22Rv1 (cell line): ENCODE measurements around the gene GREM1.

Experiments
- H3K27ac ChIP-seq: fragments of 450-650 bp; 2 replicates; pipeline ENCODE4 v1.5.1; 2017
- ZFX ChIP-seq: fragments of 450-650 bp; IDR thresholded peaks from 2 replicates; pipeline ENCODE4 v1.6.1; 2017; ENCODE audit warnings: antibody characterized with exemption, borderline replicate concordance
- TF ChIP-seq, protein P1 (sequence below): fragments of 450-650 bp; IDR thresholded peaks from 2 replicates; pipeline ENCODE4 v1.5.1; 2017; ENCODE audit warnings: mild to moderate bottlenecking

GREM1 gene

GRCh38 chr15:32685576-32685975 lies 32.2 kb upstream of the GREM1 start:
- no peak overlapping the region for H3K27ac ChIP-seq
- TF ChIP-seq, protein P1, sequence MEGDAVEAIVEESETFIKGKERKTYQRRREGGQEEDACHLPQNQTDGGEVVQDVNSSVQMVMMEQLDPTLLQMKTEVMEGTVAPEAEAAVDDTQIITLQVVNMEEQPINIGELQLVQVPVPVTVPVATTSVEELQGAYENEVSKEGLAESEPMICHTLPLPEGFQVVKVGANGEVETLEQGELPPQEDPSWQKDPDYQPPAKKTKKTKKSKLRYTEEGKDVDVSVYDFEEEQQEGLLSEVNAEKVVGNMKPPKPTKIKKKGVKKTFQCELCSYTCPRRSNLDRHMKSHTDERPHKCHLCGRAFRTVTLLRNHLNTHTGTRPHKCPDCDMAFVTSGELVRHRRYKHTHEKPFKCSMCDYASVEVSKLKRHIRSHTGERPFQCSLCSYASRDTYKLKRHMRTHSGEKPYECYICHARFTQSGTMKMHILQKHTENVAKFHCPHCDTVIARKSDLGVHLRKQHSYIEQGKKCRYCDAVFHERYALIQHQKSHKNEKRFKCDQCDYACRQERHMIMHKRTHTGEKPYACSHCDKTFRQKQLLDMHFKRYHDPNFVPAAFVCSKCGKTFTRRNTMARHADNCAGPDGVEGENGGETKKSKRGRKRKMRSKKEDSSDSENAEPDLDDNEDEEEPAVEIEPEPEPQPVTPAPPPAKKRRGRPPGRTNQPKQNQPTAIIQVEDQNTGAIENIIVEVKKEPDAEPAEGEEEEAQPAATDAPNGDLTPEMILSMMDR = no peak
- no peak for TF ChIP-seq ZFX

GRCh38 chr15:32687556-32687955 lies 30.2 kb upstream of the GREM1 start:
- no peak overlapping the region for H3K27ac ChIP-seq
- TF ChIP-seq, protein P1 = no peak
- no peak for TF ChIP-seq ZFX

- H3K27ac ChIP-seq = no peak overlapping the region
- TF ChIP-seq, protein P1 = no peak
- no peak for TF ChIP-seq ZFX
Measured at GRCh38 chr15:32688151-32688639, 29.6 kb upstream of the GREM1 start.

DNA sequence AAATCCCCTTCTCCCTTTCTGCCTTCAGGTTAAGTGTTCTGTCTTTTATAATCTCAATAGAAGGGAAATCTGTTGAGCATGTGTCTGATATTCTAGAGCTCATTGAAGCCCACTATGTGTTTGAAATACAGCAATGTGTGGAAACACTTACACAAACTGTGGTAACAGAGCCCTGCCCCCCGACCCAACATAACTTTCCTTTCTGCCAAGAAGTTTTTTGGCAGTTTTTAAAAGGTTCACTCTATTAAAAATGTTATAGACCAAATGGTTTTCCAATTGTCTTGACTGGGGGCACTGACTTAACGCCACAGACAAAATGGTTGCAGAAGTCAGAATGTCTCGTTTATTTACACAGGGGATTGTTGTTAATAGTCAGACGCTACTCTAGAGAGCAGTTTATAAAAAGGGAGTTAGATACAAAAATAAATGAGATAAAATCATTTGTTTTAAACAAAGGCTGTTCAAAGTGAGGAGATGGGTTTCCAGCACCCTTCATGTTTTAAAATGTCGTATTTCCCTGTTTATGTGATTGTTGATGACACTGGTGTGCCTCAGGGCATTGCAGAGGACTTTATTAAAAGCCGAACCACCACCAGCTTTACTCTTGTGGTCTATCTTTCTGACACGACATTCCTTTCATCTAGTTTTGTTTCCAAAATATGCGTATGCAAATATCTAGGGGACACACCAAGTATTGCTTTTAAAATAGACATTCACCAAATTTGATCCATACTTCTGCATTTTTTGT lies 26.7 kb upstream of the GREM1 start:
- TF ChIP-seq, protein P1 = no peak
- TF ChIP-seq ZFX = no peak
- no peak overlapping the region for H3K27ac ChIP-seq

DNA sequence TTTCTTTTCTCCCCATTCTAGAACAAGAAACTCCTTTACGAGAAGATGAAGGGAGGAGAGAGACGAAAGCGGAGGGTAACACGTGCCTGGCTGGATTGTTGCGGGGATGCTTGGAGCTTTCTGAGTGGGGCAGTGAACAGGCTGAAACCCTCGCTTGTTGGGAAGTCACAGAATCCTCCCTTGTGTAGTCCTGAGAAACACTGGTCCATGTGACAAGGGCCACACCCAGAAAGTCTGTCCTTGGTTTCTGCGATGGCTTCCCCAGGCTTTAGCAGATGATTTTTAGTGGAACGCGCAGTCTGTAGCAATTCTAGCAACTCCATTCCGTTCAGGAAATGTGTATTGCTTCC lies 26.1 kb upstream of the GREM1 start:
- H3K27ac ChIP-seq = no peak overlapping the region
- TF ChIP-seq ZFX = no peak

DNA sequence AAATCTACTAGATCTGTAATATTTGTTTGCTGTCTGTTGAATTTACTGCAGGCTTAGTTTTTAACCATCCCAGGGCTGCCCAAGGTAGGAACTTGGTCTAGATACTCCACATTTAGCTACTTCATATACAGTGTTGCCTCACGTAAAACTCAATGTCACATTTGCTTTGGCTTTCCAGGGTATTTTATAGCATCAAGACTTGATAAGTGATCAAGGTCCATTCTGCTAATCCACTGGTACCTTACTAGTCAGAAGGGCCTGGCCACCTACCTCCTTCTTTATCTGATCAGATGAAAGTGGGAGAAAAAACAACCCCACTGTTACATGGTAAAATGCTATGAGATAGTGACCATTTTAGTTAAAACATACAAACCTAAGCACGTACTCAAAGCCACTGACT lies 25.5 kb upstream of the GREM1 start:
- TF ChIP-seq, protein P1 = no peak
- no peak for TF ChIP-seq ZFX

DNA sequence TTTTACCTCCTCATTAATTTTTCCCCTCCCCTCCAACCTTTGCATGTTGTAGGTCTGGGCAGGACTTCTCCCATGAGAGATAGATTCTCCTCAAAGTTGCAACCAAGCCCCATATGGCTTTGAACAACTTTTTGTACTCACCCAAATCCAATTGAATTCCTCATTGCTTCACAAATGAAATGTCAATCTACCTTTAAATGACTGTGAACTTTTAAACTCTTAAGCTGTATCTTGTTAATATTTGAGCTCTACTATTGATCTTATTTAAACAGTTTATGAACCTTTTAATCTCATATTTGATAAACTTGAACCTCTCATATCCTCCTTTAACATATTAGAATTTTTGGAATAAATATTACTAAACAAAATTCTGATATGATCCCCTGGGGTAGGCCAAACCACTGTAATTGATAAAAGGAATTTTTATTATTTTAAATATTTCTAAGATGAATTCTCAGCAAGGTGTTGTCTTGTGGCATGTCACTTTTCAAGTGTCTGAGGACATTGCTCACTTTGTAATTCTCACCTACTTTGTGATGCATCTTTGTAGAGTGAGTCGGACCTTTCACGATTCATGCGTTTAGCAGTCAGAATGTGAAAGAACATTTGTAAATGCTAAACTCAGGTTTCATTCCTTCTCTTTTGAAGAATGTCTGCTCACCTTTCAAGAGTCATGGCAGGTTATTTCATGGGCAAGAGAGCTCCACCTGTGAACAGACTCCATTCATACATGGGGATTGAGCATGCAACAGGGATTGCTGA lies 23.4 kb upstream of the GREM1 start:
- TF ChIP-seq, protein P1 = no peak
- TF ChIP-seq ZFX = no peak
- no peak overlapping the region for H3K27ac ChIP-seq

More for the DNA sequence above, 25.5 kb upstream of the GREM1 start:
- no peak overlapping the region for H3K27ac ChIP-seq
